Measurements from ENCODE around the gene TTLL9. TPM values are rescaled to one million over a fixed set of nuclear protein-coding genes. Genes with fewer than 3 reads are reported as not detected.
A peak's percentile ranks its signal among the peaks of the same experiment; 100 is the strongest.

TTLL9 gene
- total RNA-seq, 3 donors from 2014 or later, result 0.16 to 2.9 (median 0.98) TPM

DNA sequence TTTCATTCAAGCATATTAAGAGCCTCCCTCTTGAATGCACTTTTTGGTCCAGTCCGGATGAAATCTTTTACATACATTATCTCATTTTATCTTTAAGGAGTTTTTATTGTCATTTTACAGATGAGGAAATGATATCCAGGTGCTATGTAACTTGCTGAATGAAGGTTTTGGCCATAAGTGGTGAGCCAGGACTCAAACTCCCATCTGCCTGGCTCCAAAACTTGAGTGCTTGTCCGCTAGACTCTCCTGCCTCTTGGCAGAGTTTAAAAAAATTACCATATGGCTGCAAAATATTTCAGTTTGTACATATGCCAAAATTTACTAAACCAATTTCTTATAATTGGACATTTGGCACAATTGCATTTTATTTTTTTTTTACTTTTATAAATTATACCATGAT, 69.2 kb downstream of the TTLL9 start:
- Histone ChIP-seq H3K9me3 (no peaks in the 10 kb centered on the region), H3K4me3 (no peak overlapping the region), H3K4me1 (no peaks in the 10 kb centered on the region), H3K36me3 (no peaks in the 10 kb centered on the region), H3K27me3 (no peaks in the 10 kb centered on the region), H3K27ac (no peak overlapping the region)
- TF ChIP-seq POLR2A (IDR thresholded peaks at IDR 0.05) (no peak), CTCF (IDR thresholded peaks at IDR 0.05) (no peak), POLR2AphosphoS5 (IDR thresholded peaks at IDR 0.05) (no peak)
- no peak for DNase-seq (ENCODE audit: low spot score in 2 of 2)
- intact Hi-C loops (cut with DNase I; ENCODE audit: low total_unique reads), result no loop called here

DNA sequence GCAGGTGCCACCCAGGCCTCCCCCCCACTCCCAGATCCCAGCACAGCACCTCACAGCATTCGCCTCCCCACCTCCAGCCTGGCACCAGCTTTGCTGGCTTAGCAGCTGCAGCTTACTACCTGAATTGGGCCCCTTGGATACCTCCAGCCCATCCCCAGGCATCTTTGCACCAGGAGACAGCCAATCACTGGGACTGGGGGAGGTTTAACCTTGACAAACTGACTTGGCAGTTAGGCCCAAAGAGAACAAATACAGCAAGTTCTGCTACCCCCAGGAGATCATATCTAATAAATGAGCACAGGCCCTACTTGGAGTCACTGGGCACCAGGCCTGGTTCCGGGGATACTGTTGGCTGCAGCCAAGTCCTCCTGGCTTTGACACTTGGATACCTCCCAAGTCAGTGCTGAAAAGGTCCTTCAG, 72.6 kb downstream of the TTLL9 start:
- no peak for TF ChIP-seq POLR2AphosphoS5 (IDR thresholded peaks at IDR 0.05)
- no peak for TF ChIP-seq CTCF (IDR thresholded peaks at IDR 0.05)
- TF ChIP-seq POLR2A (IDR thresholded peaks at IDR 0.05), result no peak
- Histone ChIP-seq H3K4me1 (no peaks in the 10 kb centered on the region), H3K9me3 (no peaks in the 10 kb centered on the region), H3K36me3 (peaks cover 3% of the 10 kb centered on the region), H3K27me3 (no peaks in the 10 kb centered on the region), H3K4me3 (no peak overlapping the region), H3K27ac (peak overlapping the region in 1 of 2 donors; percentile 13)
- intact Hi-C loops (cut with DNase I; ENCODE audit: low total_unique reads), result no loop called here
- DNase-seq (ENCODE audit: low spot score in 2 of 2), result peak in 1 of 2 donors; percentile 72

DNA sequence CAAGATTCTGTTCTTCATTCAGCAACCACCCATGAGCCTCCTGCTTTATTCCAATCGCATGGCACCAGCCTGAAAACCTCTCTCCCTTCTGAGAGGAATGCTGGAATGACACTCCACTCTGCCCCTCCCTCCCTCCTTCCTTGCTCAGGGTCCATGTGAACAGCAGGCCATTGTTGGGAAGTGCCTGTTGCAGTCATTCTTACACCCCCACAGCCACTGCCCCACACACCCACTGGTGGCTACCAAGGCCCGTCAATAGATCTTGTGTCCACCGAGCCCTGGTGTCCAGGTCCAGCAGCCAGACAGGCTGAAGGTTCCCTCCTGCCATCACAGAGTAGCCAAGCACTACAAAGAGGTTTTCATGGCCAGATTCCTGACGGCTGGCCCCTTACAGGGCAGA, 74.9 kb downstream of the TTLL9 start:
- H3K9me3 ChIP-seq, result no peaks in the 10 kb centered on the region
- H3K27ac ChIP-seq, result no peak overlapping the region
- intact Hi-C loops (cut with DNase I; ENCODE audit: low total_unique reads), result loop anchor here (1.0 kb wide), 1 partner anchor 40 kb away; no protein-coding TSS in a partner anchor
- H3K4me1 ChIP-seq, result peaks cover under 1 to 4% of the 10 kb centered on the region in 2 donors
- H3K4me3 ChIP-seq, result no peak overlapping the region
- no peaks in the 10 kb centered on the region for H3K27me3 ChIP-seq
- DNase-seq (ENCODE audit: low spot score in 2 of 2), result no peak
- H3K36me3 ChIP-seq, result peaks cover 10% of the 10 kb centered on the region
- no peak for TF ChIP-seq POLR2AphosphoS5 (IDR thresholded peaks at IDR 0.05)
- no peak for TF ChIP-seq POLR2A (IDR thresholded peaks at IDR 0.05)
- TF ChIP-seq CTCF (IDR thresholded peaks at IDR 0.05), result no peak

GRCh38 chr20:31945785-31946184, 75.4 kb downstream of the TTLL9 start:
- Histone ChIP-seq H3K27me3 (no peaks in the 10 kb centered on the region), H3K36me3 (peaks cover 10% of the 10 kb centered on the region), H3K27ac (no peak overlapping the region), H3K4me3 (no peak overlapping the region), H3K4me1 (peaks cover 5 to 8% of the 10 kb centered on the region in 2 donors), H3K9me3 (no peaks in the 10 kb centered on the region)
- intact Hi-C loops (cut with DNase I; ENCODE audit: low total_unique reads), result loop anchor here (1.0 kb wide), 1 partner anchor 40 kb away; no protein-coding TSS in a partner anchor
- DNase-seq (ENCODE audit: low spot score in 2 of 2), result no peak
- no peak for TF ChIP-seq POLR2A (IDR thresholded peaks at IDR 0.05)
- TF ChIP-seq POLR2AphosphoS5 (IDR thresholded peaks at IDR 0.05), result no peak
- no peak for TF ChIP-seq CTCF (IDR thresholded peaks at IDR 0.05)

GRCh38 chr20:31948008-31948407, 77.6 kb downstream of the TTLL9 start:
- Histone ChIP-seq H3K27ac (no peak overlapping the region), H3K9me3 (no peaks in the 10 kb centered on the region), H3K27me3 (no peaks in the 10 kb centered on the region), H3K36me3 (peaks cover 10% of the 10 kb centered on the region), H3K4me3 (no peak overlapping the region), H3K4me1 (peaks cover 5 to 12% of the 10 kb centered on the region in 2 donors)
- no peak for DNase-seq (ENCODE audit: low spot score in 2 of 2)
- TF ChIP-seq CTCF (IDR thresholded peaks at IDR 0.05), result no peak
- TF ChIP-seq POLR2A (IDR thresholded peaks at IDR 0.05), result no peak
- no peak for TF ChIP-seq POLR2AphosphoS5 (IDR thresholded peaks at IDR 0.05)
- intact Hi-C loops (cut with DNase I; ENCODE audit: low total_unique reads), result no loop called here

Data from breast epithelium (tissue), 4 donors.